ENCODE measurements around the gene FAM72A.
"Not testable (repeated sequence)": the region's sequence is repeated elsewhere in the genome, so short reads cannot be mapped to it uniquely, and the experiment has no call there.

FAM72A gene

GRCh38 chr1:206202789-206203363, at the start of gene FAM72A:
TSS of gene FAM72A (minus strand) at chr1:206202839. CDS start at chr1:206202025, 814 bp downstream.
- DNase-seq: peak; percentile 51 to 100 (median 94)

- DNase-seq: not testable (repeated sequence)
These were observed 48.5 kb upstream of the FAM72A start for GRCh38 chr1:206250953-206251681.

- not testable (repeated sequence) for DNase-seq
These were observed 43.7 kb upstream of the FAM72A start for GRCh38 chr1:206246129-206246886.

GRCh38 chr1:206245479-206245878, 42.8 kb upstream of the FAM72A start:
- not testable (repeated sequence) for DNase-seq

GRCh38 chr1:206243335-206243734, 40.7 kb upstream of the FAM72A start:
- not testable (repeated sequence) for DNase-seq

- not testable (repeated sequence) for DNase-seq
These were observed 37.6 kb upstream of the FAM72A start for GRCh38 chr1:206240288-206240687.

- not testable (repeated sequence) for DNase-seq
These were observed 32.6 kb upstream of the FAM72A start for GRCh38 chr1:206235190-206235589.

- DNase-seq: not testable (repeated sequence)
These were observed 31.7 kb upstream of the FAM72A start for GRCh38 chr1:206234189-206234916.

- not testable (repeated sequence) for DNase-seq
These were observed 30.5 kb upstream of the FAM72A start for GRCh38 chr1:206232970-206233645.

GRCh38 chr1:206231989-206232388, 29.4 kb upstream of the FAM72A start:
- DNase-seq: not testable (repeated sequence)

GRCh38 chr1:206229286-206229685, 26.6 kb upstream of the FAM72A start:
- not testable (repeated sequence) for DNase-seq

- not testable (repeated sequence) for DNase-seq
These were observed 24.2 kb upstream of the FAM72A start for GRCh38 chr1:206226886-206227285.

GRCh38 chr1:206225386-206225785, 22.7 kb upstream of the FAM72A start:
- DNase-seq: not testable (repeated sequence)

- DNase-seq: not testable (repeated sequence)
These were observed 21.6 kb upstream of the FAM72A start for GRCh38 chr1:206224190-206224776.

GRCh38 chr1:206221585-206221984, 18.9 kb upstream of the FAM72A start:
- not testable (repeated sequence) for DNase-seq

GRCh38 chr1:206220332-206221000, 17.8 kb upstream of the FAM72A start:
- DNase-seq: not testable (repeated sequence)

GRCh38 chr1:206219514-206220331, 17.1 kb upstream of the FAM72A start:
- DNase-seq: not testable (repeated sequence)

- not testable (repeated sequence) for DNase-seq
These were observed 16.1 kb upstream of the FAM72A start for GRCh38 chr1:206218765-206219164.

GRCh38 chr1:206218285-206218684, 15.6 kb upstream of the FAM72A start:
- not testable (repeated sequence) for DNase-seq

Measured in C1 segment of cervical spinal cord (tissue), 14 donors.